ENCODE measurements around the gene OR52N1. TPM values are rescaled to one million over a fixed set of nuclear protein-coding genes. Genes with fewer than 3 reads are reported as not detected.

Gene OR52N1
- not detected in 2 replicates for total RNA-seq

GRCh38 chr11:5791165-5791564, at the start of gene OR52N1:
TSS of gene OR52N1 (minus strand) at chr11:5791265. CDS start at chr11:5788816, 2,449 bp downstream.

GRCh38 chr11:5808500-5809121, 17.5 kb upstream of the OR52N1 start, which contains the start of gene OR52N2:
TSS of gene OR52N2 (plus strand) at chr11:5808924. CDS start at chr11:5820336, 11,412 bp downstream.

GRCh38 chr11:5783255-5783654, 7.8 kb downstream of the OR52N1 start, which contains the start of gene OR52N5:
TSS of gene OR52N5 (minus strand) at chr11:5783355. CDS start at chr11:5778634, 4,721 bp downstream.

GRCh38 chr11:5753943-5754342, 37.1 kb downstream of the OR52N1 start, which contains the start of gene OR52N4:
TSS of gene OR52N4 (plus strand) at chr11:5754243. CDS start at chr11:5754741, 498 bp downstream.

Other genes with a start within 250 kb of the OR52N1 start
- not detected in 2 replicates for gene OR52H1, start 242.7 kb downstream of the OR52N1 start, total RNA-seq
- gene OR52B6, start 210.4 kb downstream of the OR52N1 start, total RNA-seq, result not detected in 2 replicates
- gene TRIM6, start 194.6 kb downstream of the OR52N1 start, total RNA-seq, result 2.7 and 2.8 TPM in 2 replicates
- 4.9 and 6.5 TPM in 2 replicates for gene TRIM34, start 166.3 kb downstream of the OR52N1 start, total RNA-seq
- 27.4 and 31.2 TPM in 2 replicates for gene TRIM5, start 106.2 kb downstream of the OR52N1 start, total RNA-seq
- 18.9 and 41.5 TPM in 2 replicates for gene TRIM22, start 101.5 kb downstream of the OR52N1 start, total RNA-seq
- not detected in 2 replicates for gene OR56B1, start 54.8 kb downstream of the OR52N1 start, total RNA-seq
- not detected in 2 replicates for gene OR52N4, start 37.0 kb downstream of the OR52N1 start, total RNA-seq
- gene OR52N5, start 7.9 kb downstream of the OR52N1 start, total RNA-seq, result not detected in 2 replicates
- gene OR52N2, start 17.7 kb upstream of the OR52N1 start, total RNA-seq, result not detected in 2 replicates
- not detected in 2 replicates for gene OR52E6, start 50.6 kb upstream of the OR52N1 start, total RNA-seq
- not detected in 2 replicates for gene OR52E8, start 66.4 kb upstream of the OR52N1 start, total RNA-seq
- not detected in 2 replicates for gene OR52E4, start 89.4 kb upstream of the OR52N1 start, total RNA-seq
- gene OR52E5, start 101.9 kb upstream of the OR52N1 start, total RNA-seq, result not detected in 2 replicates
- gene OR56A3, start 151.0 kb upstream of the OR52N1 start, total RNA-seq, result not detected in 2 replicates
- not detected in 2 replicates for gene OR56A5, start 177.2 kb upstream of the OR52N1 start, total RNA-seq
- not detected in 2 replicates for gene OR52L1, start 195.7 kb upstream of the OR52N1 start, total RNA-seq
- not detected in 2 replicates for gene OR56A4, start 215.7 kb upstream of the OR52N1 start, total RNA-seq
- not detected in 2 replicates for gene OR56A1, start 239.5 kb upstream of the OR52N1 start, total RNA-seq